HG03135 (cell line): ENCODE measurements around the gene UCK2.

ENCODE experiments used
- ATAC-seq: cut with Tn5 transposase; IDR thresholded peaks from one replicate; pipeline ENCODE4 v1.9.1; 2021; ENCODE audit warnings: mild to moderate bottlenecking, moderate library complexity; ENCODE audit not compliant: unreplicated experiment

Gene UCK2

GRCh38 chr1:165854101-165854845 lies 26.9 kb downstream of the UCK2 start:
- ATAC-seq = no peak

GRCh38 chr1:165855010-165855838 lies 27.8 kb downstream of the UCK2 start:
- ATAC-seq = no peak

GRCh38 chr1:165856021-165856420 lies 28.6 kb downstream of the UCK2 start:
- ATAC-seq = no peak

GRCh38 chr1:165856606-165857005 lies 29.2 kb downstream of the UCK2 start:
- peak; percentile 4 for ATAC-seq

- ATAC-seq = peak; percentile 74
Measured at GRCh38 chr1:165857046-165857801, 29.8 kb downstream of the UCK2 start.

GRCh38 chr1:165858364-165858823 lies 31.0 kb downstream of the UCK2 start:
- no peak for ATAC-seq

- ATAC-seq = no peak
Measured at GRCh38 chr1:165858967-165859845, 31.8 kb downstream of the UCK2 start.

GRCh38 chr1:165860065-165860464 lies 32.7 kb downstream of the UCK2 start:
- ATAC-seq = no peak

- no peak for ATAC-seq
Measured at GRCh38 chr1:165861911-165862310, 34.5 kb downstream of the UCK2 start.

- ATAC-seq = peak; percentile 72
Measured at GRCh38 chr1:165862448-165862847, 35.0 kb downstream of the UCK2 start.

- no peak for ATAC-seq
Measured at GRCh38 chr1:165863346-165863745, 35.9 kb downstream of the UCK2 start.

- no peak for ATAC-seq
Measured at GRCh38 chr1:165865633-165866340, 38.4 kb downstream of the UCK2 start.

- ATAC-seq = no peak
Measured at GRCh38 chr1:165869343-165869742, 41.9 kb downstream of the UCK2 start.

- ATAC-seq = peak; percentile 49
Measured at GRCh38 chr1:165871311-165872067, 44.1 kb downstream of the UCK2 start.

- no peak for ATAC-seq
Measured at GRCh38 chr1:165873481-165873880, 46.1 kb downstream of the UCK2 start.

GRCh38 chr1:165874643-165875042 lies 47.2 kb downstream of the UCK2 start:
- no peak for ATAC-seq

- ATAC-seq = no peak
Measured at GRCh38 chr1:165875171-165875570, 47.8 kb downstream of the UCK2 start.

GRCh38 chr1:165875604-165876003 lies 48.2 kb downstream of the UCK2 start:
- ATAC-seq = no peak

GRCh38 chr1:165876121-165876520 lies 48.7 kb downstream of the UCK2 start:
- ATAC-seq = peak; percentile 56
